Glutamatergic neuron (in vitro differentiated cells): ENCODE data around the gene MSRB1. TPM values are rescaled to one million over a fixed set of nuclear protein-coding genes. Genes with fewer than 3 reads are reported as not detected.

ENCODE experiments used
- DNase-seq: peaks from one replicate; pipeline ENCODE4 v3.0.0; 2022
- H3K27ac Mint-ChIP-seq: one replicate; pipeline ENCODE4 v1.8.0; 2020; ENCODE audit warnings: mild to moderate bottlenecking, mixed read lengths, inconsistent platforms; ENCODE audit not compliant: unreplicated experiment
- H3K27me3 Mint-ChIP-seq: one replicate; pipeline ENCODE4 v1.8.0; 2020; ENCODE audit warnings: mild to moderate bottlenecking, moderate library complexity, mixed read lengths, inconsistent platforms; ENCODE audit not compliant: unreplicated experiment
- H3K36me3 Mint-ChIP-seq: one replicate; pipeline ENCODE4 v1.8.0; 2020; ENCODE audit warnings: mild to moderate bottlenecking, mixed read lengths, inconsistent platforms; ENCODE audit not compliant: unreplicated experiment
- H3K4me1 Mint-ChIP-seq: one replicate; pipeline ENCODE4 v1.8.0; 2020; ENCODE audit warnings: mild to moderate bottlenecking, low read depth, mixed read lengths, inconsistent platforms; ENCODE audit not compliant: unreplicated experiment
- H3K4me3 Mint-ChIP-seq: one replicate; pipeline ENCODE4 v1.8.0; 2020; ENCODE audit warnings: mild to moderate bottlenecking, mixed read lengths, inconsistent platforms; ENCODE audit not compliant: unreplicated experiment
- H3K9me3 Mint-ChIP-seq: one replicate; pipeline ENCODE4 v1.8.0; 2020; ENCODE audit warnings: mild to moderate bottlenecking, moderate library complexity, mixed read lengths, inconsistent platforms; ENCODE audit not compliant: unreplicated experiment
- CTCF ChIP-seq: fragments of 200-600 bp; sonication (generic); IDR thresholded peaks from one replicate; pipeline ENCODE4 v1.5.0; 2021; ENCODE audit not compliant: partially characterized antibody, unreplicated experiment
- total RNA-seq: library from RNA; stranded (reverse); fragmentation: NEBNext Ultra II Directional; extraction: Animal tissue kit (Norgen Biotek cat#: 25700); gene quantifications from one replicate; pipeline ENCODE4 v1.2.1, GENCODE V29; 2021; ENCODE audit not compliant: unreplicated experiment

Gene MSRB1
- total RNA-seq, 1 donor from 2014 or later: 50.9 TPM

GRCh38 chr16:1914988-1915387, 28.0 kb downstream of the MSRB1 start:
- no peak overlapping the region for H3K4me3 Mint-ChIP-seq
- DNase-seq: no peak
- TF ChIP-seq CTCF: no peak
- H3K4me1 Mint-ChIP-seq: peaks cover 8% of the 10 kb centered on the region
- no peak overlapping the region for H3K27ac Mint-ChIP-seq
- peaks cover 3% of the 10 kb centered on the region for H3K9me3 Mint-ChIP-seq
- H3K36me3 Mint-ChIP-seq: no peaks in the 10 kb centered on the region
- H3K27me3 Mint-ChIP-seq: peaks cover 16% of the 10 kb centered on the region

- DNase-seq: no peak
- peaks cover 8% of the 10 kb centered on the region for H3K4me1 Mint-ChIP-seq
- H3K9me3 Mint-ChIP-seq: peaks cover 3% of the 10 kb centered on the region
- TF ChIP-seq CTCF: no peak
- no peak overlapping the region for H3K4me3 Mint-ChIP-seq
- no peak overlapping the region for H3K27ac Mint-ChIP-seq
- H3K27me3 Mint-ChIP-seq: peaks cover 18% of the 10 kb centered on the region
- no peaks in the 10 kb centered on the region for H3K36me3 Mint-ChIP-seq
These were observed 28.9 kb downstream of the MSRB1 start for GRCh38 chr16:1914084-1914608.

- Mint-ChIP-seq H3K4me3 (no peak overlapping the region), H3K36me3 (no peaks in the 10 kb centered on the region), H3K4me1 (peaks cover 10% of the 10 kb centered on the region), H3K27me3 (peaks cover 20% of the 10 kb centered on the region), H3K9me3 (peaks cover 3% of the 10 kb centered on the region), H3K27ac (no peak overlapping the region)
- TF ChIP-seq CTCF: no peak
- no peak for DNase-seq
These were observed 29.5 kb downstream of the MSRB1 start for GRCh38 chr16:1913327-1914083.

- Mint-ChIP-seq H3K4me1 (peaks cover 10% of the 10 kb centered on the region), H3K27me3 (peaks cover 20% of the 10 kb centered on the region), H3K36me3 (no peaks in the 10 kb centered on the region), H3K9me3 (peaks cover 3% of the 10 kb centered on the region), H3K27ac (no peak overlapping the region), H3K4me3 (no peak overlapping the region)
- TF ChIP-seq CTCF: no peak
- no peak for DNase-seq
These were observed 30.8 kb downstream of the MSRB1 start for GRCh38 chr16:1912215-1912543.

GRCh38 chr16:1911467-1912214, 31.4 kb downstream of the MSRB1 start:
- H3K9me3 Mint-ChIP-seq: no peaks in the 10 kb centered on the region
- H3K36me3 Mint-ChIP-seq: no peaks in the 10 kb centered on the region
- peaks cover 17% of the 10 kb centered on the region for H3K27me3 Mint-ChIP-seq
- H3K4me3 Mint-ChIP-seq: no peak overlapping the region
- TF ChIP-seq CTCF: no peak
- no peak for DNase-seq
- peaks cover 7% of the 10 kb centered on the region for H3K4me1 Mint-ChIP-seq
- no peak overlapping the region for H3K27ac Mint-ChIP-seq
